IPS-18a (cell line): ENCODE measurements around the gene CLPSL1.

Source experiments
- H3K27ac ChIP-seq: one replicate; pipeline ENCODE4 v1.5.1; 2013; ENCODE audit warnings: low read length
- H3K27me3 ChIP-seq: one replicate; pipeline ENCODE4 v1.6.1; 2013; ENCODE audit warnings: mild to moderate bottlenecking, low read length; ENCODE audit not compliant: control insufficient read depth, insufficient read depth
- H3K36me3 ChIP-seq: one replicate; pipeline ENCODE4 v1.6.1; 2013; ENCODE audit warnings: low read depth, low read length; ENCODE audit not compliant: control insufficient read depth
- H3K4me1 ChIP-seq: one replicate; pipeline ENCODE4 v1.6.1; 2013; ENCODE audit warnings: low read depth, low read length; ENCODE audit not compliant: control insufficient read depth
- H3K4me3 ChIP-seq: one replicate; pipeline ENCODE4 v1.5.1; 2013; ENCODE audit warnings: low read length
- H3K9ac ChIP-seq: one replicate; pipeline ENCODE4 v1.6.1; 2013; ENCODE audit warnings: mild to moderate bottlenecking, low read length, moderate library complexity
- H3K9me3 ChIP-seq: one replicate; pipeline ENCODE4 v1.6.1; 2013; ENCODE audit warnings: low read depth, low read length; ENCODE audit not compliant: control insufficient read depth

CLPSL1 gene

DNA sequence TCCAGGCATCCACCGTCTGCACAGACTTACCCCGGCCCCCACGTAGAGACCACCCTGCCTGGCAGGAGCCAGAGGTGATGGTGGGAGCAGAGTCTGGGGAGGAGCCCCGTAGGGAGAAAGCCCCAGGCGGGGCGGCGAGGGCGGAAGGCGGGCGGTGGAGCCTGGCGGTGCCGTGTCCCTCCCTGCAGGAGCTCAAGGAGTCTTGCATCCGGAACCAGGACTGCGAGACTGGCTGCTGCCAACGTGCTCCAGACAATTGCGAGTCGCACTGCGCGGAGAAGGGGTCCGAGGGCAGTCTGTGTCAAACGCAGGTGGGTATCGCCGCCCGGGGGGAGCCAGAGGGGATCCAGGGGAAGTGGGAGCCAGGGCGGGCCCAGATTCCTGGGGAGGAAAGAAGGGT, 6.0 kb downstream of the CLPSL1 start:
- Histone ChIP-seq H3K36me3 (no peaks in the 10 kb centered on the region), H3K27ac (no peak overlapping the region), H3K4me1 (no peaks in the 10 kb centered on the region), H3K27me3 (no peaks in the 10 kb centered on the region), H3K9me3 (no peaks in the 10 kb centered on the region), H3K9ac (no peak overlapping the region), H3K4me3 (no peak overlapping the region)

DNA sequence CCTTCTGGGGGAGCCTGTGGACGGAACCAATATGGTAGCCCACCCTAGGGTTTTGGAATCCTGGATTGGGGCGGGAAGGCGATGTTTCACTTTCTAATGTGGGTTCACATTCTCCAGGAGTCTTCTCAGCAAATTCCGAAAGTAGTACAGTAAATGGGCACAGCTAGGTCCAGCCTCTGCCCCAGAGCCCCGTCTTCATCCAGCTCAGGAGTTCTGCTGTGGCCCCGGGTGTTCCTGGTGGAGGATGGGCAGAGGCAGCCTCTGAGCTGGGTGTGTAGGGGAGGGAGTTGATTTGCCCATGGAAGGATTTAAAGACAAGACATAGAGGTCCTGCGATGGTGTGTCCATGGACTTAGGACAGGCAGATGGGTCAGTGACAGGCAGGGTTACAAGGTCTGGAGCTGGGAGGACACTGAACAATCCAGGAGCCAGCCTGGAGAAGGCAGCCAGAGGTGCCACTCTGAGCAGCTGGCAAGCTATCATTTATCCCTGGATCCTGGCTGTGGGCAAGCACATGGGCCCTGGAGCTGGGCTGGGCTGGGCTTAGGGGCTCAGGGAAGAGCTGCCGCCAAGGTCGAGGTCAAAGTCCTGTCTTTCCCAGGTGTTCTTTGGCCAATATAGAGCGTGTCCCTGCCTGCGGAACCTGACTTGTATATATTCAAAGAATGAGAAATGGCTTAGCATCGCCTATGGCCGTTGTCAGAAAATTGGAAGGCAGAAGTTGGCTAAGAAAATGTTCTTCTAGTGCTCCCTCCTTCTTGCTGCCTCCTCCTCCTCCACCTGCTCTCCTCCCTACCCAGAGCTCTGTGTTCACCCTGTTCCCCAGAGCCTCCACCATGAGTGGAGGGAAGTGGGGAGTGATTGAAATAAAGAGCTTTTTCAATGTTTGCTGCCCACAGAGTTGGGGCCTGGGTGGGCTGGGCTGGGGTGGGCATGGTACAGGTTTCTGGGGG, 6.7 kb downstream of the CLPSL1 start:
- Histone ChIP-seq H3K27me3 (no peaks in the 10 kb centered on the region), H3K4me3 (no peak overlapping the region), H3K36me3 (no peaks in the 10 kb centered on the region), H3K9ac (no peak overlapping the region), H3K4me1 (no peaks in the 10 kb centered on the region), H3K27ac (no peak overlapping the region), H3K9me3 (no peaks in the 10 kb centered on the region)

- no peak overlapping the region for H3K27ac ChIP-seq
- no peak overlapping the region for H3K4me3 ChIP-seq
- H3K27me3 ChIP-seq = no peaks in the 10 kb centered on the region
- no peaks in the 10 kb centered on the region for H3K9me3 ChIP-seq
- no peak overlapping the region for H3K9ac ChIP-seq
- no peaks in the 10 kb centered on the region for H3K4me1 ChIP-seq
- no peaks in the 10 kb centered on the region for H3K36me3 ChIP-seq
Measured at GRCh38 chr6:35788423-35788982, 7.7 kb downstream of the CLPSL1 start.

GRCh38 chr6:35790683-35791082, 9.9 kb downstream of the CLPSL1 start:
- Histone ChIP-seq H3K4me3 (no peak overlapping the region), H3K9me3 (no peaks in the 10 kb centered on the region), H3K36me3 (no peaks in the 10 kb centered on the region), H3K4me1 (no peaks in the 10 kb centered on the region), H3K9ac (no peak overlapping the region), H3K27ac (no peak overlapping the region), H3K27me3 (no peaks in the 10 kb centered on the region)

DNA sequence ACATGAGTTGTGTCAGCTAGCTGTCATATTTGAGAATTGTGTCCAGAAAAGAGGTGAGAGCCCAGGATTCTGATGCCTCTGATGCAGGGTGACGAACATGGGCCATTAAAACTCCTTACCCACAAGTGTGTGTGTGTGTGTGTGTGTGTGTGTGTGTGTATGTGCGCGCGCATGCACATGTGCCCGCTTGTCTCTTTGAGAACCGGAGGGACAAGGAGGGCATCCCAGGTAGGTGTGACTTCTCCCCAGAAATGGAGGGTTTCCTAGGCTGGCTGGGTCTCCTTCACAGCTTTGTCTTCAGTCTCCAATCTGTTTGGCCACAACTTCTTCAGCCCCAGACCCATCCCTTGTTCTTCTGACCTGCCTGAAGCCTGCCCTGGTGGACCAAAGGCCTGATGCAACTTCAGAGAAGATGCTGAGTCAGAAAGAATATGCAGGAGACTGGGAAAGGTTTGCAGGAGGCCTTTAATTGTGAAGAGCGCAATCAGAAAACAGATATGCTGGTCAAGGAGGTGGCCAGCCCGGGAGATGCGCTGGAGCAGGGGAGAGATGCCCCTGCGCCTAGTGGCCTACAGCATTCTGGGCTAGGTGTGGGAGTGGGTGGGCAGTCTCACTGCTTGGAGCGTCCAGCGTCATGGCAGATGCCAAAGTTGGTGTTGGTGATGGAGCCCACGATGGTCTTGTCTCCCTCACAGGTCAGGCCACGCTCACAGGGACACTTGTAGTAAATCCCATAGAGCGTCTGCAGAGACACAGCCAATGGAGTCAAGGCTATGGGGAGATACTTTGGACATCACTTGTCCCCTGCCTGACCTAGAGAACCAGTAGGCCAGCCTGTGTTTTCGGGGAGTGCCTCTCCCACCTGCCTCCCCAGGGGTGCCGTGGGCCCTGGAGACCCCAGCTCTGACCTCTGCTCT, 14.0 kb downstream of the CLPSL1 start:
- Histone ChIP-seq H3K9me3 (no peaks in the 10 kb centered on the region), H3K4me1 (peaks cover 7% of the 10 kb centered on the region), H3K4me3 (no peak overlapping the region), H3K9ac (no peak overlapping the region), H3K27ac (no peak overlapping the region), H3K36me3 (no peaks in the 10 kb centered on the region), H3K27me3 (no peaks in the 10 kb centered on the region)

- Histone ChIP-seq H3K4me1 (peaks cover 7% of the 10 kb centered on the region), H3K27me3 (no peaks in the 10 kb centered on the region), H3K9me3 (no peaks in the 10 kb centered on the region), H3K36me3 (no peaks in the 10 kb centered on the region), H3K27ac (no peak overlapping the region), H3K9ac (no peak overlapping the region), H3K4me3 (no peak overlapping the region)
Measured at GRCh38 chr6:35795453-35796071, 14.7 kb downstream of the CLPSL1 start.

- no peak overlapping the region for H3K9ac ChIP-seq
- no peak overlapping the region for H3K4me3 ChIP-seq
- H3K36me3 ChIP-seq = no peaks in the 10 kb centered on the region
- H3K9me3 ChIP-seq = no peaks in the 10 kb centered on the region
- H3K27me3 ChIP-seq = no peaks in the 10 kb centered on the region
- H3K27ac ChIP-seq = no peak overlapping the region
- peaks cover 7% of the 10 kb centered on the region for H3K4me1 ChIP-seq
Measured at GRCh38 chr6:35796236-35796635, 15.4 kb downstream of the CLPSL1 start.

- peaks cover 7% of the 10 kb centered on the region for H3K4me1 ChIP-seq
- no peaks in the 10 kb centered on the region for H3K9me3 ChIP-seq
- H3K4me3 ChIP-seq = no peak overlapping the region
- H3K27ac ChIP-seq = no peak overlapping the region
- H3K27me3 ChIP-seq = no peaks in the 10 kb centered on the region
- H3K9ac ChIP-seq = no peak overlapping the region
- H3K36me3 ChIP-seq = no peaks in the 10 kb centered on the region
Measured at GRCh38 chr6:35797837-35798526, 17.2 kb downstream of the CLPSL1 start.

GRCh38 chr6:35798706-35799105, 17.9 kb downstream of the CLPSL1 start:
- Histone ChIP-seq H3K4me3 (no peak overlapping the region), H3K4me1 (peaks cover 7% of the 10 kb centered on the region), H3K9me3 (no peaks in the 10 kb centered on the region), H3K27me3 (no peaks in the 10 kb centered on the region), H3K27ac (no peak overlapping the region), H3K9ac (no peak overlapping the region), H3K36me3 (no peaks in the 10 kb centered on the region)

GRCh38 chr6:35801148-35801547, 20.3 kb downstream of the CLPSL1 start:
- Histone ChIP-seq H3K27me3 (no peaks in the 10 kb centered on the region), H3K9ac (no peak overlapping the region), H3K4me1 (peaks cover 7% of the 10 kb centered on the region), H3K36me3 (no peaks in the 10 kb centered on the region), H3K27ac (no peak overlapping the region), H3K4me3 (no peak overlapping the region), H3K9me3 (no peaks in the 10 kb centered on the region)
